ENCODE results near the gene PPL.

GRCh38 chr16:4833584-4833983, 103.4 kb downstream of the PPL start:
- no peak for TF ChIP-seq CTCF (tag by site-specific recombination; IDR thresholded peaks at IDR 0.05)
- no peak for TF ChIP-seq ZBTB26 (tag by site-specific recombination; optimal IDR thresholded peaks at IDR 0.05)
- no peak for TF ChIP-seq KLF16 (tag by site-specific recombination; IDR thresholded peaks at IDR 0.05)
- TF ChIP-seq ZNF362 (tag by site-specific recombination; IDR thresholded peaks at IDR 0.05) = no peak
- no peak for TF ChIP-seq TCF7L2 (IDR thresholded peaks at IDR 0.05; ENCODE audit: borderline replicate concordance, low read depth, low read length)
- no peak for TF ChIP-seq ZSCAN30 (tag by site-specific recombination; IDR thresholded peaks at IDR 0.05)
- no peak for TF ChIP-seq MZF1 (tag by site-specific recombination; IDR thresholded peaks at IDR 0.05; ENCODE audit: borderline replicate concordance)
- no peak for TF ChIP-seq ZNF660 (tag by site-specific recombination; IDR thresholded peaks at IDR 0.05)

Data from HEK293 (cell line).